ENCODE measurements around the gene PDS5A. TPM values are rescaled to one million over a fixed set of nuclear protein-coding genes. Genes with fewer than 3 reads are reported as not detected.

The PDS5A gene
- total RNA-seq, 1 donor from 2014 or later: 46.7 TPM

GRCh38 chr4:39881789-39882188 is 95.9 kb downstream of the PDS5A start:
- TF ChIP-seq CTCF (conservative IDR thresholded peaks at IDR 0.05; ENCODE audit: low read depth, low read length): no peak
- H3K4me3 ChIP-seq (ENCODE audit: low read depth, low read length): no peak overlapping the region
- DNase-seq (ENCODE audit: low read depth): no peak

- no peak for TF ChIP-seq CTCF (conservative IDR thresholded peaks at IDR 0.05; ENCODE audit: low read depth, low read length)
- DNase-seq (ENCODE audit: low read depth): no peak
Measured at GRCh38 chr4:39877971-39878370, 99.7 kb downstream of the PDS5A start.

DNA sequence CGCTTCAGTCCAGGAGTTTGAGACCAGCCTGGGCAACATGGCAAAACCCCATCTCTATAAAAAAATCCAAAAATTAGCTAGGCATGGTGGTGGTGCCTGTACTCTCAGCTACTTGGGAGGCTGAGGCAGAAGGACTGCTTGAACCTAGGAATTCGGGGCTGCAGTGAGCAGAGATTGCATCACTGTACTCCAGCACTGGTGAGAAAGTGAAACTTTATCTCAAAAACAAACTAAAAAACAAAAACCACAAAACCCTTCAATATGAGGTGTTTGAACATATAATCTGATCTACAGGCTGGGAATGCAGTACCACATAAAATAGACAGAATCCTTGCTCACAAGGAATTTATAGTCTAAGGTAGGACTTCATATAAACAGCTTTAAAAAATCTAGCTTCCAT is 103.9 kb downstream of the PDS5A start:
- TF ChIP-seq CTCF (conservative IDR thresholded peaks at IDR 0.05; ENCODE audit: low read depth, low read length): no peak
- no peak overlapping the region for H3K4me3 ChIP-seq (ENCODE audit: low read depth, low read length)
- DNase-seq (ENCODE audit: low read depth): no peak

More at GRCh38 chr4:39877971-39878370, 99.7 kb downstream of the PDS5A start:
- no peak overlapping the region for H3K4me3 ChIP-seq (ENCODE audit: low read depth, low read length)

DNA sequence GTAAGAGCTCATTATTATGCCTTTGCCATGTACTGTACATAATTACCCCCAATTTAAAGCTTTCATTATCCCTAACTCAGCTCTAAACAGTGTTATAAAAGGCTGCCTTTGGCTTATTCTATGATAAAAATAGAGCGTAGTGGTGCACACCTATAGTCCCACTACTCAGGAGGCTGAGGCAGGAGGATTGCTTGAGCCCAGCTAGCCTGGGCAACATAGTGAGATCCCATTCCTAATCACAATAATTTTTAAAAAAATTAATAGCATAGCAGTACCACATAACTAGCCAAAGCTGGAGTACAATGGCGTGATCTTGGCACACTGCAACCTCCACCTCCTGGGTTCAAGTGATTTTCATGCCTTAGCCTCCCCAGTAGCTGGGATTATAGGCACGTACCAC is 112.4 kb downstream of the PDS5A start:
- DNase-seq (ENCODE audit: low read depth): no peak
- TF ChIP-seq CTCF (conservative IDR thresholded peaks at IDR 0.05; ENCODE audit: low read depth, low read length): no peak
- no peak overlapping the region for H3K4me3 ChIP-seq (ENCODE audit: low read depth, low read length)

- DNase-seq (ENCODE audit: low read depth): no peak
- no peak overlapping the region for H3K4me3 ChIP-seq (ENCODE audit: low read depth, low read length)
- no peak for TF ChIP-seq CTCF (conservative IDR thresholded peaks at IDR 0.05; ENCODE audit: low read depth, low read length)
Measured at GRCh38 chr4:39864391-39864790, 113.3 kb downstream of the PDS5A start.

- TF ChIP-seq CTCF (conservative IDR thresholded peaks at IDR 0.05; ENCODE audit: low read depth, low read length): no peak
- no peak overlapping the region for H3K4me3 ChIP-seq (ENCODE audit: low read depth, low read length)
- no peak for DNase-seq (ENCODE audit: low read depth)
Measured at GRCh38 chr4:39860804-39861203, 116.9 kb downstream of the PDS5A start.

GRCh38 chr4:39855909-39856512 is 121.7 kb downstream of the PDS5A start:
- no peak for DNase-seq (ENCODE audit: low read depth)
- no peak overlapping the region for H3K4me3 ChIP-seq (ENCODE audit: low read depth, low read length)
- TF ChIP-seq CTCF (conservative IDR thresholded peaks at IDR 0.05; ENCODE audit: low read depth, low read length): no peak
